ENCODE measurements around the gene KCNQ4.

The KCNQ4 gene

GRCh38 chr1:40756523-40756922 lies 27.1 kb upstream of the KCNQ4 start:
- no peak for DNase-seq

GRCh38 chr1:40757084-40757483 lies 26.5 kb upstream of the KCNQ4 start:
- DNase-seq, result no peak

GRCh38 chr1:40758004-40758403 lies 25.6 kb upstream of the KCNQ4 start:
- no peak for DNase-seq

- no peak for DNase-seq
Observed at GRCh38 chr1:40758578-40759343, 24.8 kb upstream of the KCNQ4 start.

- no peak for DNase-seq
Observed at GRCh38 chr1:40760984-40761383, 22.6 kb upstream of the KCNQ4 start.

- no peak for DNase-seq
Observed at GRCh38 chr1:40762144-40762923, 21.3 kb upstream of the KCNQ4 start.

- no peak for DNase-seq
Observed at GRCh38 chr1:40763742-40764532, 19.6 kb upstream of the KCNQ4 start.

- no peak for DNase-seq
Observed at GRCh38 chr1:40764981-40765380, 18.6 kb upstream of the KCNQ4 start.

GRCh38 chr1:40766017-40766416 lies 17.6 kb upstream of the KCNQ4 start:
- DNase-seq, result no peak

- no peak for DNase-seq
Observed at GRCh38 chr1:40766560-40766959, 17.0 kb upstream of the KCNQ4 start.

GRCh38 chr1:40768146-40768990 lies 15.2 kb upstream of the KCNQ4 start:
- no peak for DNase-seq

- no peak for DNase-seq
Observed at GRCh38 chr1:40769815-40770214, 13.8 kb upstream of the KCNQ4 start.

GRCh38 chr1:40770296-40771070 lies 13.1 kb upstream of the KCNQ4 start:
- DNase-seq, result no peak

- no peak for DNase-seq
Observed at GRCh38 chr1:40772146-40772955, 11.2 kb upstream of the KCNQ4 start.

GRCh38 chr1:40773748-40774265 lies 9.8 kb upstream of the KCNQ4 start:
- DNase-seq, result no peak

- no peak for DNase-seq
Observed at GRCh38 chr1:40774266-40774998, 9.2 kb upstream of the KCNQ4 start.

GRCh38 chr1:40776236-40777072 lies 7.1 kb upstream of the KCNQ4 start:
- DNase-seq, result no peak

GRCh38 chr1:40777224-40777970 lies 6.2 kb upstream of the KCNQ4 start:
- no peak for DNase-seq
